Stimulated activated CD4-positive, alpha-beta T cell treated with anti-CD3 and anti-CD28 coated beads, Interleukin-1b, Interleukin-23, amount 100 ng/mL, for 1 hour (primary cell): ENCODE measurements around the gene DCST1.

Experiments used
- DNase-seq, 2 donors: peaks; one replicate each; pipeline ENCODE4 v3.0.0-alpha.2; 2020; ENCODE audit warnings: low read depth in 2 of 2

The DCST1 gene

DNA sequence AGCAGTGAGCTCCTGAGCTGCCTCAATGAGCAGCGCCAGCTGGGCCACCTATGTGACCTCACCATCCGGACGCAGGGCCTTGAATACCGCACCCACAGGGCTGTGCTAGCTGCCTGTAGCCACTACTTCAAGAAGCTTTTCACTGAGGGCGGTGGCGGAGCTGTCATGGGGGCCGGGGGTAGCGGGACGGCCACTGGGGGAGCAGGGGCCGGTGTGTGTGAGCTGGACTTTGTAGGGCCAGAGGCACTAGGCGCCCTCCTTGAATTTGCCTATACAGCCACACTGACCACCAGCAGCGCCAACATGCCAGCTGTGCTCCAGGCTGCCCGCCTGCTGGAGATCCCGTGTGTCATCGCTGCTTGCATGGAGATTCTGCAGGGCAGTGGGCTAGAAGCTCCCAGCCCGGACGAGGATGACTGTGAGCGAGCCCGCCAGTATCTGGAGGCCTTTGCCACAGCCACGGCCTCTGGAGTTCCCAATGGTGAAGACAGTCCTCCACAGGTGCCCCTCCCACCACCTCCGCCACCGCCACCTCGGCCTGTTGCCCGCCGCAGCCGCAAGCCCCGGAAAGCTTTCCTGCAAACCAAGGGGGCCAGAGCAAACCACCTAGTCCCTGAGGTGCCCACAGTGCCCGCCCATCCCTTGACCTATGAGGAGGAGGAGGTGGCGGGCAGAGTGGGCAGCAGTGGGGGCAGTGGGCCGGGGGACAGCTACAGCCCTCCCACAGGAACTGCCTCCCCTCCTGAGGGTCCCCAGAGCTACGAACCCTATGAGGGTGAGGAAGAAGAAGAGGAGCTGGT, 18.7 kb upstream of the DCST1 start:
- no peak for DNase-seq

GRCh38 chr1:155015527-155016230, 17.9 kb upstream of the DCST1 start:
- no peak for DNase-seq

DNA sequence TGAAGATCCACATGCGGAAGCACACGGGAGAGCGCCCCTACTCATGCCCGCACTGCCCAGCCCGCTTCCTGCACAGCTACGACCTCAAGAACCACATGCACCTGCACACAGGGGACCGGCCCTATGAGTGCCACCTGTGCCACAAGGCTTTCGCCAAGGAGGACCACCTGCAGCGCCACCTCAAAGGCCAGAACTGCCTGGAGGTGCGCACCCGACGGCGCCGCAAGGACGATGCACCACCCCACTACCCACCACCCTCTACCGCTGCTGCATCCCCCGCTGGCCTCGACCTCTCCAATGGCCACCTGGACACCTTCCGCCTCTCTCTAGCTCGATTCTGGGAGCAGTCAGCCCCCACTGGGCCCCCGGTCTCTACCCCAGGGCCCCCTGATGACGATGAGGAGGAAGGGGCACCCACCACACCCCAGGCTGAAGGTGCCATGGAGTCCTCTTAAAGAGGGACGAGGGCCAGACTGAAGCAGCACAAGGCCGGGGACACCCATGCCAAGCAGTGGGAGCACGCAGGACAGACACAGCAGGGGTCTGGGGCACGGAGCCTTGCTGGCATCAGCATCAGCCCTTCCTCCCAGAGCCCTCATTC, 17.3 kb upstream of the DCST1 start:
- DNase-seq = no peak

DNA sequence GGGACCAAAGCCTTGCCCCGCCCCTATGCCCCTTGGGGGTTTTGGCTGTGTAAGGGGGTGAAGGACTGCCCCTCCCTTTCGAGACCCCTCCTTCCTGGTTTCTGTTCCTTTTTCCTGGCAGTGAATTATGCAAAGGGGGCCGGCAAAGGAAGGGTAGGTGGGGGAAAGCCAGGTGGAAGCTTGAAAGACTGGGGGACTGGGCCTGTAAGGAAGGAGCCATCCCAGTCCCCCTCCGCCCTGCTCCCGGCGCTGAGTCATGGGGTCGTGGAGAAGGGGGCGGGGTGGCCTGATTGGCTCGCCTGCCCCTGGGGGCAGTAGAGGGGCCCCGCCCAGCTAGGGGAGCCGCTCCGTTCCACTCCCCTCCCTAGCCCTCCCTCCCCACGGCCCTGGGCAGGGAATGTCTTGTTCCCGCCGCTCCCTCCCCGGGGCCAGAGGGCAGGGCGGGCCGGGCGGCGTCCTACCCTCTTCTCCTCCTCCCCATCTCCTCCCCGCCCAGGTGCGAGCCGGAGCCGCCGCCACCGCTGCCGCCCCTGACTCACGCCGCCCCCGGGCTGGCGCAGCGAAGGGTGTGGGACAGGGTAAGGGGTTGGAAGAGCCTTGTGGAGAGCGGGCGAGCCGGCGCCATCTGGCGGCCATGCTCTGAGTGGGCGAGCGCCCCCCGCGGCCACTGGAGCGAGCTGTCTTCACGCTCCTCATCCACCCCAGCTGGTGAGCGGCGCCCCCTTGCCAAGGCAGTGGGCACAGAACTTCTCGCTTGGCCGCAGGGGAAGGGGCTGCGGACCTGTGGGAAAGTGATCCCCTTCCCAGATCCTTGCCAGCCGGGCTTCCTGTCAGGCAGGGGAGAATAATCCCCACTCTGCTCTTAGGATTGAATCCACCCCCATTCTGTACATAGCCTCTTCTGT, 16.3 kb upstream of the DCST1 start:
- DNase-seq = peak; percentile 80 to 85

DNA sequence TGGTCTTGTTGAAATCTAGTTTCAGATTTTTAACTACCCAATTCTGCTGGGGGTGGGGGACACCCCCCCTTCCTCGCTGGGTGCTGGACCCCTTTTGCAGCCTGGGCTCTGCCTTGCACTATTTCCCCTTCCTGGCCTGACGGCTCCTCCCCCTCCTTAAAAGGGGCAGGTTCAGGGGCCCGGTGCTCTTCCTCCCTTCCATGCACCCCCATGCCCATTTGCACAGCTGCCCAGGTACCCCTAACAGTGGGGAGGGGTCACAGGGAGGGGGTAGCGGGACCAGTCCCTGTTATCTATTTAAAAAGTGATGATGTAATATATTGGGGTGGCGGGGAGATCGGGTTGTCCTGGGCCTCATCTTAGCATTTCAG, 15.7 kb upstream of the DCST1 start:
- no peak for DNase-seq

DNA sequence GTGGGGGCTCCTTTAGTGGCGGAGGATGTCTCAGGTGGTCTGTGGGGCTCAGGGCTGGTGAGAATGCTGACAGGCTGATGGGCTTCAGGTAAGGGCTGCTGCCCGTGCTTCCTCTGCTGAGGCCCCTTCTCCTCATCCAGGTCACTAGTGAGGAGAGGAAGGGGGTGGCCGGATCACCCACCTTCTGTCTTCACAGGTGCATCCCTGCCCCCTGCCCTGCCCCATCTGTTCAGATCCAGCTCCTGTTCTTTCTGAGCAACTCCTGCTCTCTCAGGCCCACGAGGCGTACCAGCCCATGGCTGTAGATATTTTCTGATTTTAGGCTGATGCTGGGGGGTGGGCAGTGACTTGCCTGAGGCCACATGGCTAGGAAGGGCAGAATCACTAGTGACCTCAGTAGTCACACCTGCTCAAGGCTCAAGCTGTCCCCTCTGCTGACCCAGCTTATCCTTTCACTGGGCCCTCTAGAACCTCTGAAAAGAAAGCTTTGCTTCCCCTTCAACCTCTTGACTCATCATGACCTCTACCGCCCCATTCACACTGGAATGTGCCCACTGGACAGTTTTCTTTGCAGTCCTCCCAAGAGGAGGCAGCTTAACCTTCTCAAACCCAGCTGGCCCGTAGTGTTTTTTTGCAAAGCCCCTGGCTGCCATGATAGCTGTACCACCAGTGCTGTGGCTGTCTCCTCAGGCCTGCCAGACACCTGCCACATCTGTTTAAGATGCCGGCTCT, 14.8 kb upstream of the DCST1 start:
- no peak for DNase-seq

GRCh38 chr1:155019377-155020245, 14.0 kb upstream of the DCST1 start:
- no peak for DNase-seq

- DNase-seq = no peak
Measured at GRCh38 chr1:155022136-155022926, 11.3 kb upstream of the DCST1 start.

- DNase-seq = no peak
Measured at GRCh38 chr1:155022927-155023236, 10.7 kb upstream of the DCST1 start.

- DNase-seq = no peak
Measured at GRCh38 chr1:155023627-155024026, 10.0 kb upstream of the DCST1 start.

- no peak for DNase-seq
Measured at GRCh38 chr1:155024315-155024714, 9.3 kb upstream of the DCST1 start.

DNA sequence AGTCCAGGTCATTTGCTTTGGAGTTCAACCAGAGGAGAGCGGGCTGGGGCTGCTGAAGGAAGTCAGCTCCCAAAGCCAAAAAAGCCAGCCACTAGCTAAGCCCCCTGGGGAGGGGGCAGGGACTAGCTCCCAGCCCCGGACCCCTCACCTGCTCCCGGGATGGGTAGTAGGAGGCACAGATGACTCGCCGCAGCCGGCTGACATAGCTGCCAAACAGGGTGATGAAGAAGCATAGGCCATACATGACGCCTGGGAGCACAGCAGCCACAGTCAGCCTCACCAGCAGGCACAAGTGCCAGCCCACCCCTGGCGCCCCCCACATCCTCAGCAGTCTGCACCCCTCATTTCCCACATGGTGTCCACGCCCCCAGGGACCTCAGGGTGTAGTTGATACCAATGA, 7.5 kb upstream of the DCST1 start:
- no peak for DNase-seq

GRCh38 chr1:155026588-155026987, 7.0 kb upstream of the DCST1 start:
- DNase-seq = no peak

DNA sequence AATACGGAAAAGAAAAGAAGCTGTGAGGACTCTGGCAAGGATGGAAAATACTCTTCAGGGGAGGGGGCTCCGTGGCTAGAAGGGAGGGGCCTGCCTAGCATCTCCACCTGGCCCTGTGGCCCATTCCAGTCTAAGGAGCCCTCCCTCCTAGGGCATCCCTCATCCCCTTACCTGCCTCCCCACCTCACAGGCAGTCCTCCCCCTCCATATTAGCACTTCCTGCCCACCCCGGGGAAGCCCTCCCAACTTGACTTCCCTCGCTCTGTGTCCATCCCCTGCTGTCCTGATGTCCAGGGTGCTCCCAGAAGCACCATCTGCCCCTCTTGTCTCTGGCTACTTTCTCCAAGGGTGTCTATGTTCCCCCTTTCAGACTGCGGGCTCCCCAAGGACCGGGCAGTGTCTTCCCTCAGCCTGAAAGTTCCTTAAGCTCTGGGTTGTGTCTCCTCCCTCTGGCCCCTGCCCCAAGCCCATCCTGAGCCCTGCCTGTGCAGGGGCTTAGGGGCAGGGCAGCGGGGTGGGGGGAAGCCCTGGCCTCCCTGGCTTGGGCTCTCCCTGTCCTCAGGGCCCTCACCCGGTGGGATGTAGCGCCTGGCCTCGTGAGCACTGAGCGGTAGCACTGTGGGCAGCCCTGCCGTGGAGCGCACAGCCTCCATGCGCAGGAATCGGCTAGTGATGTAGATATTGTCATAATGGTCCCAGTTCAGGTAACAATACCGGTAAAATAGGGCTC, 3.9 kb upstream of the DCST1 start:
- no peak for DNase-seq

GRCh38 chr1:155030243-155030795, 3.3 kb upstream of the DCST1 start:
- DNase-seq = no peak

DNA sequence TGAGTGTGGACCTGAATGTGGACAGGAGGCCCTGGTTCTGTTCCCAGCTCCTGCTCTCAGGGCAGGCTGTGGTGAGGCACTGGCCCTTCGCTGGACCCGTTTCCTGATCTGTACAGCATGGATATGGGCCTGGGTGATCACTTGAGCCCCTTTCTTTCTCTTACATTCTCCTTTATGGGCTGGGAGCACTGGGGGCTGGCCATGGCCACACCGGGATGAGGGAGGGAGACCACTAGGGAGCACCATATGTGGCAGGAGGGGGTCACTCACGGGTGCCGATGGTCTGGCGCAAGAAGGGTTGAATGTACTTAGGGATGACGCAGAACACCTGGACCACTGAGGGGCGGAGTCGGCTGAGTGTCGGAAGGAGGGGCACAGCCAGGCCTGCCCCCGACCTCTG, 2.7 kb upstream of the DCST1 start:
- no peak for DNase-seq

DNA sequence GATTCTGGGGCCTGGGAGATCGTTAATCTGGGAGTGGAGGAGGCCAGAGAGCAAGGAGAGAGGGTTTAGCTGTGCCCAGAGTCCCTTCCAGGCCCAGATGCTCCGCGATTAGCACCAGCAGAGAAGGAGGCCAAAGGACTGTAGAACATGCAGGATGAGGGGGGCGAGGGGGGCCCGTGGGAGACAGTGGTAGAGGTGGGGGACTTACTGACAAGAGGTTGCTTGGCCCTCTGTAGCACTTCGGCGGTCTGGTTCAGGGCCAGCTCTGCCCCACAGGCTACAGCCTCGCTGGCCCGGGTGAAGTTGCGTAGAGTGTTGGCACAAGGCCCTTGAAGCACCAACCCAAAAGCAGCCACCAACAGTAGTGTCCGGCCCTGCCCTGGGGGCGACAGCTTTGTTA, 738 bp upstream of the DCST1 start:
- no peak for DNase-seq

GRCh38 chr1:155034318-155035208, 939 bp downstream of the DCST1 start:
- DNase-seq = no peak
